Esophagus squamous epithelium (tissue), 5 donors: ENCODE results near the gene FRMD6. TPM values are rescaled to one million over a fixed set of nuclear protein-coding genes. Genes with fewer than 3 reads are reported as not detected.
A peak's percentile ranks its signal among the peaks of the same experiment; 100 is the strongest.

Experiments
- DNase-seq: peaks from one replicate; lab custom pipeline; 2025; lab: John Stamatoyannopoulos, UW
- H3K27ac ChIP-seq, 4 donors: fragments of 200-600 bp; sonication (generic); one replicate each; pipeline ENCODE4 v1.5.1; 2016 to 2019; ENCODE audit warnings: mild to moderate bottlenecking in 1 of 4
- H3K27me3 ChIP-seq, 4 donors: fragments of 200-600 bp; sonication (generic); 1 replicate in 3 of 4; 2 replicates in 1 of 4; pipeline versions ENCODE4 v1.5.1 to v1.6.0; 2017 to 2021; ENCODE audit warnings: antibody characterized with exemption in 1 of 4
- H3K36me3 ChIP-seq, 3 donors: fragments of 200-600 bp; sonication (generic); one replicate each; pipeline ENCODE4 v1.5.1; 2016 to 2019
- H3K4me1 ChIP-seq, 3 donors: fragments of 200-600 bp; sonication (generic); one replicate each; pipeline ENCODE4 v1.5.1; 2017 to 2019
- H3K4me3 ChIP-seq, 4 donors: fragments of 200-600 bp; sonication (generic); 1 replicate in 3 of 4; 2 replicates in 1 of 4; pipeline ENCODE4 v1.5.1; 2016 to 2019; ENCODE audit warnings: mild to moderate bottlenecking in 2 of 4, moderate library complexity in 1 of 4
- H3K9me3 ChIP-seq, 3 donors: fragments of 200-600 bp; sonication (generic); one replicate each; pipeline ENCODE4 v1.5.1; 2016 to 2019
- POLR2A ChIP-seq, 4 donors: fragments of 450-650 bp; IDR thresholded peaks; one replicate each; pipeline ENCODE4 v1.6.1; 2017; ENCODE audit warnings: antibody characterized with exemption in 4 of 4, mild to moderate bottlenecking in 4 of 4, moderate library complexity in 3 of 4
- WGBS, 2 donors: methylation state at CpG; one replicate each; pipeline ENCODE4 v1.1.5; 2018; 5-methylcytosine and 5-hydroxymethylcytosine counted together
- intact Hi-C: fragments of 100-400 bp; cut with DNase I; formaldehyde crosslinking; loops from one replicate; pipeline ENCODE4 v1.15.0; 2022
- small RNA-seq, 4 donors: library from RNA; depleted of rRNA; stranded (forward); fragments of <200 nt; gene quantifications; one replicate each; pipeline ENCODE3, GENCODE V24; 2016
- total RNA-seq, 4 donors: library from RNA; depleted of rRNA; stranded (reverse); fragments of >200 nt; gene quantifications; one replicate each; pipeline ENCODE4 v1.1.0, GENCODE V29; 2016
- TF ChIP-seq, protein P1 (sequence below), 6 experiments: fragments of 450-650 bp in 4 of 6; fragments of 200-600 bp in 2 of 6; sonication (generic) in 2 of 6; IDR thresholded peaks; one replicate each; pipeline ENCODE4 v1.5.1; 2016 to 2019; ENCODE audit warnings: antibody characterized with exemption in 6 of 6, mild to moderate bottlenecking in 4 of 6, moderate library complexity in 4 of 6
- donor health status: DM: yes; HTN: yes; CAD: no.

FRMD6 gene
- total RNA-seq, 4 donors from 2014 or later, result 98.1 to 191 (median 110) TPM

DNA sequence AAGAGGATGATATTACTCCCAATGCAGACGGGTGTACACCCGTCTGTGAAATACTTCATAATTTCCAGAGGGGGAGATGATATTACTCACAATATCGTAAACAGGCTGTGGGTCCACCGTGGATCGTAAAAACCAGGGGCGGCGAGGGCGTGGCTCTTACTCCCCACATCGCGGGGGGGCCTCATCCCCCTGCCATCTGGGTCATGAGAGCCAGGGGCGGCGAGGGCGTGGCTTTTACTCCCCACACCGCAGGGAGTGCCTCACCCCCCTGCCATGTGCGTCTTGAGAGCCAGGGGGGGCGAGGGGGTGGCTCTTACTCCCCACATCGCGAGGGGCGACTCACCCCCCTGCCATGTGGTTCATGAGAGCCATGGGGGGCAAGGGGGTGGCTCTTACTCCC is 122.5 kb downstream of the FRMD6 start:
- Histone ChIP-seq H3K9me3 (no peaks in the 10 kb centered on the region), H3K4me3 (no peak overlapping the region), H3K36me3 (no peaks in the 10 kb centered on the region), H3K27ac (no peak overlapping the region), H3K4me1 (peaks cover 0 to 5% (median 0%) of the 10 kb centered on the region in 3 donors), H3K27me3 (no peaks in the 10 kb centered on the region)
- intact Hi-C loops, result no loop called here
- TF ChIP-seq, protein P1, sequence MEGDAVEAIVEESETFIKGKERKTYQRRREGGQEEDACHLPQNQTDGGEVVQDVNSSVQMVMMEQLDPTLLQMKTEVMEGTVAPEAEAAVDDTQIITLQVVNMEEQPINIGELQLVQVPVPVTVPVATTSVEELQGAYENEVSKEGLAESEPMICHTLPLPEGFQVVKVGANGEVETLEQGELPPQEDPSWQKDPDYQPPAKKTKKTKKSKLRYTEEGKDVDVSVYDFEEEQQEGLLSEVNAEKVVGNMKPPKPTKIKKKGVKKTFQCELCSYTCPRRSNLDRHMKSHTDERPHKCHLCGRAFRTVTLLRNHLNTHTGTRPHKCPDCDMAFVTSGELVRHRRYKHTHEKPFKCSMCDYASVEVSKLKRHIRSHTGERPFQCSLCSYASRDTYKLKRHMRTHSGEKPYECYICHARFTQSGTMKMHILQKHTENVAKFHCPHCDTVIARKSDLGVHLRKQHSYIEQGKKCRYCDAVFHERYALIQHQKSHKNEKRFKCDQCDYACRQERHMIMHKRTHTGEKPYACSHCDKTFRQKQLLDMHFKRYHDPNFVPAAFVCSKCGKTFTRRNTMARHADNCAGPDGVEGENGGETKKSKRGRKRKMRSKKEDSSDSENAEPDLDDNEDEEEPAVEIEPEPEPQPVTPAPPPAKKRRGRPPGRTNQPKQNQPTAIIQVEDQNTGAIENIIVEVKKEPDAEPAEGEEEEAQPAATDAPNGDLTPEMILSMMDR (IDR thresholded peaks at IDR 0.05), result no peak
- no peak for TF ChIP-seq POLR2A (IDR thresholded peaks at IDR 0.05)
- DNase-seq, result no peak
- 82 to 85% methylated on average over 7 to 11 of the region's 19 CpGs for WGBS, 2 donors

DNA sequence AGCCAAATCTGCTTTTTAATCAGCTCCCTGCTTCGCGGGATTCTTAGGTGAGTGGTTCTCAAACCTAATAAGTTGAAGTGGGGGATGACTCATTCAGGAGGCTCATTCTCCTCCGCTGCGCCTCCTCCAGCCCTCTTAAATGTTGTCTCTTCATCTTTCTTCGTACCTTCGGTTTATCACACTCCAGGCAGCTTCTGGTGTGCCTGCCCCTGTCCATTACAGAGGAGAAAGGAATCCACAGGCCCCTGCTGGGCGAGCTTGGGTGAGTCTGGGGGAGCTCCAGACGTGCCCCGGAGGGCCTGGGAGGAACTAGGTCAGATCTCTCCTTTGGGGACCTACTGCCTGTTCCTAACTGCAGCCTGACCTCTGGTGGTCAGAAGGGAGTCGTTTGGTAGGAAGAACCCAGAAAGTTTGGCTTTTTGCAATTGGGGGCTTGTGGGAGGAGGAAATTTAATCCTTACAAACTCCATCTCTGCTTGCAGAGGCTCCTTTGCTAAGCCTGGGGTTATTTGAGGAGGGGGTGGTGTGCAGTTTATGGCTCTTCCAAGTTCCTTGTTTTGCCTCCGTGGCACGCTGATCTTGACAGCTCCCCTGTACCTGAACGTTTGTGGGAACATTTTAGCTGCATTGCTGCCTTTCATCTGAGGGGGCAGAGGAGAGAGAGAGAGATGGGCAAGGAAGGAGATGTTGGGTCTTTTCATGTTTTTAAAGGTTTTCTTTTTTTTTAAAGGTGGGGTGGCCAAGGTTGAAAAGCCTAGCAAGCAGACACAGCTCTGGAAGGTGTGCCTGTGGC is 124.6 kb downstream of the FRMD6 start:
- no peak overlapping the region for H3K27ac ChIP-seq
- intact Hi-C loops, result loop anchor here (2.0 kb wide), 1 partner anchor 491 kb away; no protein-coding TSS in a partner anchor
- H3K4me1 ChIP-seq, result peaks cover 0 to 13% (median 7%) of the 10 kb centered on the region in 3 donors
- no peak for DNase-seq
- no peaks in the 10 kb centered on the region for H3K9me3 ChIP-seq
- no peaks in the 10 kb centered on the region for H3K27me3 ChIP-seq
- no peak for TF ChIP-seq POLR2A (IDR thresholded peaks at IDR 0.05)
- TF ChIP-seq, protein P1 (IDR thresholded peaks at IDR 0.05), result peak; percentile 40 to 74 (median 60)
- no peak overlapping the region for H3K4me3 ChIP-seq
- 43 to 60% methylated on average over 6 to 10 of the region's 13 CpGs for WGBS, 2 donors
- H3K36me3 ChIP-seq, result no peaks in the 10 kb centered on the region

DNA sequence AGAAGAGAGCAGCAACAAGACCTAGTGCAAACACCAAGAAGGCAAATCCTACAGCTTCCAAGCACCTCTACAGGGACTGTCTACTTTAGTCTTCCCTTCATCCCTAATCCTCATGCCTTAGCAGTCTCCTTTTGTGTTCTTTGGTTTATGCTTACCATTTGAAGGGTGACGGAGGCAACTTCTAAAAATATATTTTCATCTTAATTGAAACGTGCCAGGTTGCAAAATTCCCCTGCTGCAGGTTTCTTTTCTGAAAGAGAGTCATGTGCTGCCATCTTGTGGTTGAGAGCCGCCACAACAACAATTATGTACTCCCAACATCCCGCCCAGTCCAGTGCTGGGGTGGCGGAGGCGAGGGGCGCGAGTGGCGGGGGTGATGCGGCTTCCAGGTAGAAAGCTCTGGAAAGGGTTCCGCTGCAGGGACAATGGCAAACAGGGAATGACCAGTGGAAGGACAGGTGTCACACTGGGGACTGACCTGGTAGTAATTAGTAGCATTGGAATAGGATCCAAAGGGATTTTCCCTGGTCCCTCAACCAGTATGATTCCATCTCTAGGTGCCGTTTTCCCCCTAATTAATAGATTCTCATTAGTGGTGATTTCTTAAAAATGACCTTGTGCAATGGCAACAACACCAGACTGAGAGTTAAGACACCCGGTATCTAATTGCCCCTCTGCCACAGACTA is 128.4 kb downstream of the FRMD6 start:
- DNase-seq, result no peak
- no peak for TF ChIP-seq POLR2A (IDR thresholded peaks at IDR 0.05)
- TF ChIP-seq, protein P1 (IDR thresholded peaks at IDR 0.05), result peak; percentile 69 to 87 (median 84)
- Histone ChIP-seq H3K4me3 (peak overlapping the region in 1 of 4 donors; percentile 29), H3K27ac (no peak overlapping the region), H3K27me3 (no peaks in the 10 kb centered on the region), H3K36me3 (no peaks in the 10 kb centered on the region), H3K9me3 (peaks cover 0 to 1% (median 0%) of the 10 kb centered on the region in 3 donors), H3K4me1 (peaks cover 0 to 13% (median 7%) of the 10 kb centered on the region in 3 donors)
- WGBS, 2 donors, result 7 to 10% methylated on average over 12 of the region's 13 CpGs
- intact Hi-C loops, result no loop called here

Small RNA genes within 50 kb of the gene (small RNA-seq; reads per million reads assigned to genes)
- gene OR7E159P (0 reads per million in 4 donors), gene RNA5SP385 (0 reads per million in 4 donors), gene RNU6-301P (0 reads per million in 4 donors)

Other genes starting within 250 kb of the FRMD6 start
- 1 to 10 TPM; 1.5 to 8.8 (median 3.7) TPM for gene GNG2, start 208.7 kb downstream of the FRMD6 start, total RNA-seq